GM19193 (cell line): ENCODE data around the gene CENPF.

ENCODE experiments used
- POLR2A ChIP-seq: IDR thresholded peaks from 4 replicates; pipeline ENCODE4 v1.6.1; 2011; ENCODE audit not compliant: insufficient read depth, insufficient read length; ENCODE audit errors: extremely low read depth

CENPF gene

DNA sequence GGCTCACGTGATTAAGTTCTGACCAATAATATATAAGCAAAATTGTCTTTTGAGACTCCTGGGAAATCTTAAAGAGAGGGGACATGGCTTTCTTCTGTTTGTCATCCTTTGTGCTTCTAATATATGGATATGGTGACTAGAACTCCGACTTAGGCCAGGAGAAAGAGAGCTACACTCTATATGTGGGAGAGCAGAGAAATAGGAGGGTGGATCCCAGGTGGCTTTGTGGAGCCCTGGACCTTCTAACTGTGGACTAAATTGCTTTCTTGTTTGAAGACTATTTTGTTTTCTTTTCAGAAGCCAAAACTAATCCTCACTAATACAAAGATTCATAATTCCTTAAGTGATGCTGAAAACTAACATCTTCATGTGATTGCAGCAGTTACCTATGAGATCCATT lies 75.0 kb downstream of the CENPF start:
- TF ChIP-seq POLR2A = no peak

DNA sequence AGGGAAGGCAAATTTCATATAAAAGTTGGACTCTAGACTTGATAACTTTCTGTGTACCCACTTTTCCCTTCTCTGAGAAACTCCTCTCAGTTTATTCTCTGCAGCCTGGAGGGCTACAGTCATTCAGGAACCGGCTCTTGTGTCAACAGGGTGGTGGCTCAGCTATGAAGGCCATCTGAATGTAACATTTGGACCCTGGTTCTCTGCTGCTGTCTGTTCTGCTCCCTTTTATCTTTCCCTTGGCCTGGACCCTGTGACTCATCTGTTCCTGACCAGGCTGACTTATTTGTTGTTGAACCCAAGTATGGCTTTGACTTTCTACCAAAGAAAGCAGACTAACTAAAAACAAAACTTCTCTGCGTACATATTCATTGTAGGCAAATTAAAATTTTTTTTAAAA lies 75.4 kb downstream of the CENPF start:
- TF ChIP-seq POLR2A = no peak

DNA sequence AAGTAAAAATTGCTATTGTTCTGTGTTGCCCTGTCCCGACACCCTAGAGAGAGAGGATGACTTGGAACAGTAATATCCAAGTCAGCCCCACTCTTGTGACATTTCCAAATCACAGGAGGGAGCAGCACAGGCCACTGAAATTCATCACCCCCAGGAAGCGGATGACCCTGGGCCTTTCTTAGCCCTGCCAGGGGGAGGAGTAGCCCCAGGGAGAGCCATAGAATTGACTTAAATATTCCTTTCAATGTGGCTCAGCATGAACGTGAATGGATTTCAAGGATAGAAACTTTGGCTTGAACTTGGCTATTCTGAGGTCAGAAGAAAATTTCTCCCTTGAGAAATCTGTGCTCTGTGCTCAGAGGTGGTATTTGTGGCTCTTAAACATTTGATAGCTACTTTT lies 80.6 kb downstream of the CENPF start:
- no peak for TF ChIP-seq POLR2A

DNA sequence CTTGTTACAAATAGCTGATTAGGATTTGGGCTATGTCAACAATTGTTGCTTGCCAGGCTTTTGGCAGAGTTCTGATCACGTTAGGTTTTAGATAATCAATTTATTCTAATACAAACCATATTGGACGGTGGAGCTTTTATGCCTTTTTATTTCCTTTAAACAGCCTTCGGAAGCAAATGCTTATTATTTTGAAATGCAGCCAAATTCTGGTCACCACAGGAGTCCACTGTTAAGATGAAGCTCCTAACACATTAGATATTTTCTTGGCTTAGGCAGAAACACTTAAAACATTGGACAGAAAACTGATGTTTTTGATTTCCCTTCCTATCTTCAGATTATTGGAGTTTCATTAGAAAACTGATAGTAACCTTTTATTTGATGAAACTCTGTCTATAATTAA lies 82.9 kb downstream of the CENPF start:
- no peak for TF ChIP-seq POLR2A

DNA sequence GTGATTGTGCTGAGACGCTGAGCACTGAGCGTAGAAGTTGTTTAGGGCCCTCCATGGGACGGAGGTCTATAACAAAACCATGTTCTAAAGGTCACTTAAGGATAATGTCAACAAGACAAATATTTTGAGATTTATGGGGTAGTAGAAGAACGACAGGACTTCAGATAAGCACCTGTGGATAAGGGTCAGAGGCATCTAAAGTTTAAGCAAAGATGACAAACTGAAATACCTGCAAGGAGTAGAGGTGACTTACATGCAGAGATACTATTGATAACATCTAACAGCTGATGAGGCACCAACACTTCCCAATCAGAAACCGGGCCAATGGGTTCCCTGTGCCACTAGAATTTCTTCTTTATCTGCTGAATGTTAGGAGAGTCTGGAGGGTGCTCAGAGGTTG lies 83.5 kb downstream of the CENPF start:
- no peak for TF ChIP-seq POLR2A

DNA sequence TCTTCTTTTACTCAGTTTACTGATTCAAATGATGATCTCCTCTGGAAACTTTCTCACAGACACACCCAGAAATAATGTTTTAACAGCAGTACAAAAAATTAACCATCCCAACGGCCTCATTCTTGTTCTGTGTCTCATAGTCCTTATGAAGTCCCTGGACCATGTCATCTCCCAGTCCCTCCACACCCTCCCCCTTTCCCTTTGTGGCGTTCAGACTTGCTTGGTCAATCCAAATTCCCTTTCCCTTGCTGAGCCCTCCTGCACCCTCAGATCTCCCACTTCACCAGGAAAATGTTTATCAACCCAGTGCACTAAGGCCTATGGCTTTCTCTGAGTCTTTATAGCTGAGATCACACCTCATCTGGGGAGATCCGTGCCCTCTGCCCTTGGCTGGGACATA lies 85.9 kb downstream of the CENPF start:
- no peak for TF ChIP-seq POLR2A

DNA sequence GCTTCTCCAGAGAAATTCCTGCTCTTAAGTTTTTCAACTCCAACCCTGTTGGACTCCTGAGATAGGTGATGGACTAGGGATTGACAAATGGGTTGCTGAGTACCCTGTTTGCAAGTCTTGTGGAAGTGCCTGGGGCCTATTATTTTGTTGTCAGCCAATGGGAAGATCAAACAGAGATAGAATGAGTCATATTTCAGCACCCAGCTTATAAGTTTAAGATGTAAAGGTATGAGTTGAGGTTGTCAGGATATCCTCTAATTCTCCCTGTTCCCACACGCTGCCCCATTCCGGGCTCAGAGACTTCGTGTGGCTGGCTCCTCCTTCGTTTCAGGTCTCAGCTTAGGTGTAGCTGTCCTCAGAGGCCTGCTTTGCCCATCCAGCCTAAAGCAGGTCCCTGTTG lies 91.8 kb downstream of the CENPF start:
- no peak for TF ChIP-seq POLR2A

DNA sequence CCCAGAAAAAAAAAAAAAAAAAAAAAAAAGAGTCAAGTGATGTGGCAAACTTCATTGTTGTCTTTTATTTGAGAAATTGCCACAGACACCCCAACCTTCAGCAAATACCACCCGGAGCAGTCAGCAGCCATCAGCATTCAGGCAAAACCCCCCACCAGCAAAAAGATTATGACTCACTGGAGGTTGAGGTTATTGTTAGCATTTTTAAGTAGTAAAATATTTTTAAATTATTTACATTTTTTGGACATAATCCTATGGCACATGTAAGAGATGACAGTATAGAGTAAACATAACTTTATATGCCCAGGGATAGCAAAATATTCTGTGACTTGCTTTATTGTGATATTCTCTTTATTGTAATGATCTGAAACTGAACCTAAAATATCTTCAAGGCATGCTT lies 95.6 kb downstream of the CENPF start:
- TF ChIP-seq POLR2A = no peak

DNA sequence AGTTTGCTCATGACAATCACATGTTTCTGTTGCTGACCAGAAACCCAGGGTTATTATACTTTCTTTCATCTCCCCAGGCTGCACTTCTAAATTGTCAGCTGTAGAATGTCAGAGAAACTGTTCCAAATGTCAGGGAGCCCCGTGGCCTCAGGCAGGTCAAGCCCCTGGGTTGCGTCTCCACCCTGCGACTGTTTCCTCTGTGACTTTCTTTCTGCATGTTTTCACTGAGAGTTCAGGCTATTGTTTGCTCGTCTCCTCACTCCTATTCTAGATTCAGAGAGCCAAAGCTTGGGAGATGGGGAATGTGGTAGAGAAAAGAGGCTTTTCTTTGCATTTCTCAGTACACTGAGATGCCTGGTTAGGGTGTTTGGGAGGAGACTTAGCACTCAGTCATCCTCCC lies 97.4 kb downstream of the CENPF start:
- TF ChIP-seq POLR2A = no peak

DNA sequence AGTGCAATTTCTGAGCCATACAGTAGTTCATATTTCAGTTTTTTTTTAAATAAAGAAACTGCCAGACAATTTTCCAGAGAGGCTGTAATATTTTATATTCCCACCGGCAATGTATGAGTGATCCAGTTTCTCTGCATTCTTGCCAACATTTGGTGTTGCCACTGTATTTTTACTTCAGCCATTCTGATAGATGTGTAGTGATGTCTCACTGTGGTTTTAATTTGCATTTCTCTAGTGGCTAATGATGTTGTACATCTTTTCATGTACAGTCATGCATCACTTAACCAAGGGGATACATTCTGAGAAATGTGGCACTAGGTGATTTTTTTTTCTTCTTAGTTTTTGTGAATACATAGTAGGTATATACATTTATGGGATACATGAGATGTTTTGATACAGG lies 99.6 kb downstream of the CENPF start:
- no peak for TF ChIP-seq POLR2A

DNA sequence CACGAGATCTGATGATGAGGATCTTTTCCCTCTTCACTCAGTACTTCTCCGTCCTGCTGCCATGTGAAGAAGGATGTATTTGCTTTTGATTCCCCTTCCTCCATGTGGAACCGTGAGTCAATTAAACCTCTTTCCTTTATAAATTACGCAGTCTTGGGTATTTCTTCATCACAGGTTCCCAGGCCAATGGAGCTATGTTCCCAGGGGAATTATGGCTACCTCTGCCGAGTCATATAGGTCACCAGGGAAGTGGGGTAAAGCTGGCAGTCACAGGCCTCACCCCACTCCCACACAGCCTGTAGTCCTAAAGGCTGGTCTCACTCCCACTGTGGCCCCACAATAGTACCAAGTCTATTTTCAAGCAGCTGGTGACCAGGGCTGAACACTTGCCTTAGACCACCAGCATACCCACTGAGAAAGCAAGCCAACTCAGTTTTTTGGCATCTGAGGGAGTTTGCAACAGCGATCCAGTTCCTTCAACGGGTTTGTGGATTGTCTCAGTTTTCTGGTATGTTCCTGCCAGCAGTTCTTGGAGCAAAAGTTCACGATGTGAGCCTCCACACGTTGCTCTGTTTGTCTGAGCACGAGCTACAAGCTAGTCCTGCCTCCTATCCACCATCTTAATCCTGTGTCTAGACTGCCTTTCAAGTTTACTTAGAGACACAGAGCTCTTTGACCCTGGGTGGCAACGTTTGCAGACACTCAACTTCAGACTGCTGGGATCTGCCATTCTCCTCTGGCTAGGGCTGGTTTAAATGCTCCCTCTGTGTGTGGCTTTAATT lies 104.5 kb downstream of the CENPF start:
- TF ChIP-seq POLR2A = no peak

DNA sequence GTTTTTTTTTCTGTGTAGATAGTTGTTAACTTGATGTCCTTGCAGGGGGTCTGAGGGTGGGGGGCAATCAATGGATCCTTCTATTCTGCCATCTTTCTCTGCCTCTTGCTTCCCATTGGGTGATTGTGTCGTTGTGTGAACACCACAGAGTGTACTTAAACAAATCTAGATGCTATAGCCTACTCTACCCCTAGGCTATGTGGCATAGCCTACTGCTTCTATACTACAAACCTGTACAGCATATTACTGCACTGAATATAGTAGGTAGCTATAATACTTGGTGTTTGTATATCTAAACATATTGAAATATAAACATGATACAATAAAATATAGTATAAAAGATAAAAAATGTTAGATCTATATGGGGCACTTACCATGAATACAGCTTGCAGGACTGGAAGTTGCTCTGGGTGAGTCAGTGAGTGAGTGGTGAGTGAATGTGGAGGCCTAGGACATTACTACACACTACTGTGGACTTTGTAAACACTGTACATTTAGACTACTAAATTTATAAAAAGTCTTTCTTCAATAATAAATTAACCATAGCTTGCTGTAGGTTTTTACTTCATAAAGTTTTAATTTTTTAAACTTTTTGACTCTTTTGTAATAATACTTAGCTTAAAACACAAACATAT lies 105.4 kb downstream of the CENPF start:
- no peak for TF ChIP-seq POLR2A

DNA sequence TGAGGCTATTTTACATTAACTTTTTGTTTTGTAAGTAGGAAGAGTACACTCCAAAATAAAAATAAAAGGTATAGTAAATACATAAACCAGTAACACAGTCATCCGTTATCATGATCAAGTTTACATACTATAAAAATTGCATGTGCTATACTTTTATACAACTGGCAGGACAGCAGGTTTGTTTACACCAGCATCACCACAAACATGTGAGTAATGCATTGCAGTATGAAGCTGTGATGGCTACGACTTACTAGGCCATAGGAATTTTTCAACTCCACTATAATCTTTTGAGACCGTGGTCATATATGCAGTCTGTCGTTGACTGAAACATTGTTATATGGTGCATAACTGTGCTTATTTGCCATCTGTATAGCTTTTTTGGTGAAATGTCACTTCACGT lies 106.2 kb downstream of the CENPF start:
- no peak for TF ChIP-seq POLR2A

DNA sequence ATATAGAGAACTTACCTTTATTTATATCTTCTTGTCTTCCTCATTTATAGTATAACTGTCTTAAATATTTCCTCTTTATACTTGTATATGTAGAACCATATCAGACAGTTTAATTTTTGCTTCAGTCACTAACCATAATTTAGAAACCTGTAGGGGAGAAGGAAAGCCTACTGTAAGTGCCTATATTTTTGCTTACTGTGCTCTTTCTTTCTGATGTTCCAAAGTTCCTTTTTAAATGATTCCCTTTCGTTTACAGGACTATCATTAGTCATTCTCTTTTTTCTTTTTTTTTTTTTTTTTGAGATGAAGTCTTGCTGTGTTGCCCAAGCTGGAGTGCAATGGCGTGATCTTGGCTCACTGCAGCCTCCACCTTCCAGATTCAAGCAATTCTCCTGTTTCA lies 109.7 kb downstream of the CENPF start:
- TF ChIP-seq POLR2A = no peak
